ENCODE measurements around the gene TAS1R3.

Gene TAS1R3

GRCh38 chr1:1317420-1317819 lies 13.7 kb upstream of the TAS1R3 start:
- Histone ChIP-seq H3K4me3 (ENCODE audit: low read length) (no peak overlapping the region), H3K36me3 (ENCODE audit: control insufficient read depth, insufficient read depth, low read length) (peaks cover 43% of the 10 kb centered on the region)

GRCh38 chr1:1318131-1318652 lies 12.9 kb upstream of the TAS1R3 start:
- no peak for DNase-seq (ENCODE audit: low read depth, low spot score)
- no peaks in the 10 kb centered on the region for H3K9me3 ChIP-seq (ENCODE audit: control insufficient read depth, insufficient read depth, low read length)
- H3K4me3 ChIP-seq (ENCODE audit: low read length), result no peak overlapping the region
- peaks cover 36% of the 10 kb centered on the region for H3K36me3 ChIP-seq (ENCODE audit: control insufficient read depth, insufficient read depth, low read length)
- H3K27ac ChIP-seq (ENCODE audit: low read length), result no peak overlapping the region
- H3K27me3 ChIP-seq (ENCODE audit: control insufficient read depth, insufficient read depth, low read length), result no peaks in the 10 kb centered on the region
- no CpG with 5 or more reads among the region's 9 CpGs for WGBS (ENCODE audit: insufficient coverage, insufficient read length)
- 0 out of 2 replicates have a peak, but pooled peaks cover 2% of the 10 kb centered on the region for H3K4me1 ChIP-seq (ENCODE audit: control insufficient read depth, insufficient read depth, low read length)

More at GRCh38 chr1:1317420-1317819, 13.7 kb upstream of the TAS1R3 start:
- 0 out of 2 replicates have a peak, but pooled peaks cover 2% of the 10 kb centered on the region for H3K4me1 ChIP-seq (ENCODE audit: control insufficient read depth, insufficient read depth, low read length)
- WGBS (ENCODE audit: insufficient coverage, insufficient read length), result no CpG with 5 or more reads among the region's 6 CpGs
- DNase-seq (ENCODE audit: low read depth, low spot score), result no peak
- no peaks in the 10 kb centered on the region for H3K27me3 ChIP-seq (ENCODE audit: control insufficient read depth, insufficient read depth, low read length)
- H3K27ac ChIP-seq (ENCODE audit: low read length), result no peak overlapping the region
- no peaks in the 10 kb centered on the region for H3K9me3 ChIP-seq (ENCODE audit: control insufficient read depth, insufficient read depth, low read length)

GRCh38 chr1:1318777-1319645 lies 12.1 kb upstream of the TAS1R3 start:
- no peak overlapping the region for H3K27ac ChIP-seq (ENCODE audit: low read length)
- peaks cover 27% of the 10 kb centered on the region for H3K36me3 ChIP-seq (ENCODE audit: control insufficient read depth, insufficient read depth, low read length)

GRCh38 chr1:1319646-1319941 lies 11.5 kb upstream of the TAS1R3 start:
- Histone ChIP-seq H3K9me3 (ENCODE audit: control insufficient read depth, insufficient read depth, low read length) (no peaks in the 10 kb centered on the region), H3K27ac (ENCODE audit: low read length) (no peak overlapping the region), H3K27me3 (ENCODE audit: control insufficient read depth, insufficient read depth, low read length) (no peaks in the 10 kb centered on the region), H3K4me1 (ENCODE audit: control insufficient read depth, insufficient read depth, low read length) (0 out of 2 replicates have a peak, but pooled peaks cover 2% of the 10 kb centered on the region), H3K4me3 (ENCODE audit: low read length) (no peak overlapping the region), H3K36me3 (ENCODE audit: control insufficient read depth, insufficient read depth, low read length) (peaks cover 24% of the 10 kb centered on the region)
- DNase-seq (ENCODE audit: low read depth, low spot score), result no peak
- WGBS (ENCODE audit: insufficient coverage, insufficient read length), result no CpG with 5 or more reads among the region's 13 CpGs

More at GRCh38 chr1:1318777-1319645, 12.1 kb upstream of the TAS1R3 start:
- Histone ChIP-seq H3K9me3 (ENCODE audit: control insufficient read depth, insufficient read depth, low read length) (no peaks in the 10 kb centered on the region), H3K4me1 (ENCODE audit: control insufficient read depth, insufficient read depth, low read length) (0 out of 2 replicates have a peak, but pooled peaks cover 2% of the 10 kb centered on the region), H3K27me3 (ENCODE audit: control insufficient read depth, insufficient read depth, low read length) (no peaks in the 10 kb centered on the region), H3K4me3 (ENCODE audit: low read length) (no peak overlapping the region)
- no peak for DNase-seq (ENCODE audit: low read depth, low spot score)
- WGBS (ENCODE audit: insufficient coverage, insufficient read length), result no CpG with 5 or more reads among the region's 36 CpGs

DNA sequence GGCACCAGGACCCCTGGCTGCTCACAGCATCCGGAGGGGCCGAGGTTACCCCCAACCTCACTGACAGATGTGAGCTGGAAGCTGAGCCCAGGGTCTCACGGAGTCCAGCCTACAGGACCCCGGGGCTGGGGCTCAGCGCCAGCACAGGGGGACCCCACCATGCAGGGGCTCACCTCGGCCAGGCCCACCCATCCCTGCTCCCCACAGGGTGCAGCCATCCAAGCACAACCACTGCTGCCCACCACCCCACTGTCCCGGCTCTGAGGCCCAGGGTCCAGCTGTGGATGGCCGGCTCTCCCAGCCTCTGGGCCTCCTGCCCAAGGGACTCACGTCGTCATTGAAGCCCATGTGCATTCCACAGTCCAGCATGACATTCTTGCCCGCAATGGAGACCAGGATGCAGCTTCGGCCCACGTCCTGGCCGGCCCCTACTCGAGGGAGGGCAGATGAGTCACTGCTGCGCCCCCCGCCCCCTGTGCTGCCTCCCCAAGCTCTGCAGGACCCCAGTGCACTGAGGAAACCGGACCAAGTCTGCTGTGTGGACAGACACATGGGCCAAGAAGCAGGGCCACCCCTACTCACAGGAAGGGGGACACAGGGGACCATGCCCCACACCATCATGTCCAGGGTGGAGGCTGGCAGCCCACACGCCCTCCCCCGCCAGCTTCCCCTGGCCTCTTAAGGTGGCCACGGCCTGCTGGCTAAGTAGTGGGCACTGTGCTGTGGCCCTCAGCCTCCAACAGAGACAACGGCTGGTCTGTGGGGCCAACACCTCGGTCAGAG lies 10.2 kb upstream of the TAS1R3 start:
- WGBS (ENCODE audit: insufficient coverage, insufficient read length), result no CpG with 5 or more reads among the region's 23 CpGs
- Histone ChIP-seq H3K4me3 (ENCODE audit: low read length) (no peak overlapping the region), H3K27ac (ENCODE audit: low read length) (no peak overlapping the region), H3K4me1 (ENCODE audit: control insufficient read depth, insufficient read depth, low read length) (peaks cover 2% of the 10 kb centered on the region; the same call in 1 of the 2 replicates), H3K36me3 (ENCODE audit: control insufficient read depth, insufficient read depth, low read length) (peaks cover 22% of the 10 kb centered on the region), H3K9me3 (ENCODE audit: control insufficient read depth, insufficient read depth, low read length) (no peaks in the 10 kb centered on the region), H3K27me3 (ENCODE audit: control insufficient read depth, insufficient read depth, low read length) (no peaks in the 10 kb centered on the region)
- no peak for DNase-seq (ENCODE audit: low read depth, low spot score)

DNA sequence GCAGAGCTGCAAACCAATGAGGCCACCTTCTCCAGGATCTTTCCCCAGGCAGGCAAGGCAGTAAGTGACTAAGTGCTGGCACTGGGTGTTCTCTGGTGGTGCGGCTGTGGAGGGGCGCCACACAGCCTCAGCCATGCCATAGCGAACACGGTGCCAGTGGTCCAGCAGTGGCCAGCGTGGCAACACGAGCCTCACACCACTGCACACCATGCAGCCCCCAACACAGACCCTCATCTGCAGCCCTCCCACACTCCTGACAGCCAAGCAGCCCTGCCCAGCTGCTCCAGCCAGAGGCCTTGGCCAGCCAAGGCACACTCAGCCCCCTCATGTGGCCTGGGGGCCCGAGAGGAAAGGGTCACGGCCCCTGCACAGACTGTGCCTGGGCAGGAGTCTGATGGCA lies 9.6 kb upstream of the TAS1R3 start:
- H3K27ac ChIP-seq (ENCODE audit: low read length), result no peak overlapping the region
- peaks cover 2% of the 10 kb centered on the region; the same call in 1 of the 2 replicates for H3K4me1 ChIP-seq (ENCODE audit: control insufficient read depth, insufficient read depth, low read length)
- H3K27me3 ChIP-seq (ENCODE audit: control insufficient read depth, insufficient read depth, low read length), result no peaks in the 10 kb centered on the region
- H3K9me3 ChIP-seq (ENCODE audit: control insufficient read depth, insufficient read depth, low read length), result no peaks in the 10 kb centered on the region
- H3K4me3 ChIP-seq (ENCODE audit: low read length), result no peak overlapping the region
- DNase-seq (ENCODE audit: low read depth, low spot score), result no peak
- WGBS (ENCODE audit: insufficient coverage, insufficient read length), result no CpG with 5 or more reads among the region's 8 CpGs
- H3K36me3 ChIP-seq (ENCODE audit: control insufficient read depth, insufficient read depth, low read length), result peaks cover 22% of the 10 kb centered on the region

DNA sequence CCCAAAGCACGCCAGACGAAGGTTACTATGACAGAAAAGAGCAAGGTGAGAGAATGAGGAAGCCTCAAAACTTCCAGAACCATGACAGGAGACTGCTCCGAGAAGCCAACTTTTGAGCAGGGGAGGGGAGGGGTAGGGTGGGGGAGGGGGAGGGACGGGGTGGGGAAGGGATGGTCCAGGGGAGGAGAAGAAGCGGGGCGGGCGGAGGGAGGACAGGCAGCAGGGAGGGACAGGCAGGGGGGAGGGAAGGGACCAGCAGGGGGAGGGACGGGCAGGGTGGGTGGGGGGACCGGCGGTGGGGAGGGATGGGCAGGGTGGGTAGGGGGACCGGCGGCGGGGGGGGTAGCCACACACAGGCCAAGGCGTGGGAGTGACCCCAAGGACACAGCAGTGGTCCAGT lies 8.7 kb upstream of the TAS1R3 start:
- H3K36me3 ChIP-seq (ENCODE audit: control insufficient read depth, insufficient read depth, low read length), result peaks cover 23% of the 10 kb centered on the region
- peaks cover 2% of the 10 kb centered on the region; the same call in 1 of the 2 replicates for H3K4me1 ChIP-seq (ENCODE audit: control insufficient read depth, insufficient read depth, low read length)
- WGBS (ENCODE audit: insufficient coverage, insufficient read length), result no CpG with 5 or more reads among the region's 14 CpGs

DNA sequence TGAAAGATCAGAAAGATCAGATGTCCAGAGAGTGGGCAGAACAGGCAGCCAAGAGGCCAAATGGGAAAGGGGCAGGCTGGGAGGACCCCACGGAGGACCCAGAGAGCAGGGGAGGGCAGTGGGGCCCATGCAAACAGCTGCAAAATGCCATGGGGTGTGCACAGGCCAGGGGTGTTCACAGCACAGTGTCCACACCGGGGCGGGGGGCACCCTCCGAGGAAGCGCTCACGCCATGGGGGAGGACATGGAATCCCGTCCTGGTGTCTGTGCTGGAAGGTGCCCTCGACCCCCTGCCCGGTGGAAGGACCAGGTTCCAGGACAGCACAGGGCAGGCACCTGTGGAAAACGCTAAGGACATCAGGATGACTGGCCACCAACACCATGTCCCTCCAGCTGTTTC lies 8.1 kb upstream of the TAS1R3 start:
- Histone ChIP-seq H3K9me3 (ENCODE audit: control insufficient read depth, insufficient read depth, low read length) (no peaks in the 10 kb centered on the region), H3K36me3 (ENCODE audit: control insufficient read depth, insufficient read depth, low read length) (peaks cover 24% of the 10 kb centered on the region), H3K4me1 (ENCODE audit: control insufficient read depth, insufficient read depth, low read length) (peaks cover 2% of the 10 kb centered on the region; the same call in 1 of the 2 replicates), H3K4me3 (ENCODE audit: low read length) (no peak overlapping the region), H3K27ac (ENCODE audit: low read length) (no peak overlapping the region), H3K27me3 (ENCODE audit: control insufficient read depth, insufficient read depth, low read length) (no peaks in the 10 kb centered on the region)
- DNase-seq (ENCODE audit: low read depth, low spot score), result no peak
- WGBS (ENCODE audit: insufficient coverage, insufficient read length), result no CpG with 5 or more reads among the region's 10 CpGs

More for the DNA sequence above, 8.7 kb upstream of the TAS1R3 start:
- Histone ChIP-seq H3K9me3 (ENCODE audit: control insufficient read depth, insufficient read depth, low read length) (no peaks in the 10 kb centered on the region), H3K27ac (ENCODE audit: low read length) (no peak overlapping the region), H3K4me3 (ENCODE audit: low read length) (no peak overlapping the region), H3K27me3 (ENCODE audit: control insufficient read depth, insufficient read depth, low read length) (no peaks in the 10 kb centered on the region)
- no peak for DNase-seq (ENCODE audit: low read depth, low spot score)

DNA sequence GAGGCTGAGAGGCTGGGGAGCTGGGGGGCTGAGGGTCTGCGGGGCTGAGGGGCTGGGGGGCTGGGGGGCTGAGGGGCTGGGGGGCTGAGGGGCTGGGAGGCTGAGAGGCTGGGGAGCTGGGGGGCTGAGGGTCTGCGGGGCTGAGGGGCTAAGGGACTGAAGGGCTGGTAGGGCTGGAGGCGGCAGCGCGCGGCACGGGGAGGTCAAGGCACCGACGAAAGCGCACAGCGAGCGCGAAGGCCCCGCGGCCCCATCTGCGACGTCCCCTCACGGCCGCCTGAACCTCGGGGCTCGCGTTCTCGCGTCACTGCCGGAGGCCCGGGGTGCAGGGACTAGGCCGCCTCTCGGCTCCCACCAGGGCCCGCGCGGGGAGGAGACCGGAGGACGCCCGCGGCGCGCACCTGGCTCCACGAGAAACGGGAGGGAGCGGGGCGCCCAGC lies 7.0 kb upstream of the TAS1R3 start:
- H3K27me3 ChIP-seq (ENCODE audit: control insufficient read depth, insufficient read depth, low read length), result no peaks in the 10 kb centered on the region
- H3K9me3 ChIP-seq (ENCODE audit: control insufficient read depth, insufficient read depth, low read length), result no peaks in the 10 kb centered on the region
- DNase-seq (ENCODE audit: low read depth, low spot score), result no peak
- H3K36me3 ChIP-seq (ENCODE audit: control insufficient read depth, insufficient read depth, low read length), result peaks cover 20% of the 10 kb centered on the region
- H3K4me1 ChIP-seq (ENCODE audit: control insufficient read depth, insufficient read depth, low read length), result peaks cover 2% of the 10 kb centered on the region; the same call in 1 of the 2 replicates
- WGBS (ENCODE audit: insufficient coverage, insufficient read length), result no CpG with 5 or more reads among the region's 41 CpGs
- H3K4me3 ChIP-seq (ENCODE audit: low read length), result peak overlapping the region; percentile 91
- no peak overlapping the region for H3K27ac ChIP-seq (ENCODE audit: low read length)

All from iPS DF 6.9 (cell line).